OCI-LY7 (cell line): Measurements from ENCODE around the gene MAP3K2. TPM values are rescaled to one million over a fixed set of nuclear protein-coding genes. Genes with fewer than 3 reads are reported as not detected.

ENCODE experiments used
- BruUV-seq: library from RNA; stranded (reverse); fragments of 400-500 nt; replicated peaks from 2 replicates; lab custom pipeline; 2021; lab: Mats Ljungman, UMichigan
- CTCF ChIA-PET: fragments of 300-600 bp; sonication (Branson Sonifier 250); formaldehyde crosslinking; loops from one replicate; lab custom pipeline; 2022; ENCODE audit warnings: antibody characterized with exemption; ENCODE audit not compliant: unreplicated experiment; lab: Charles Lee
- POLR2A ChIA-PET: fragments of 300-600 bp; sonication (Branson Sonifier 250); formaldehyde crosslinking; loops from one replicate; lab custom pipeline; 2022; ENCODE audit warnings: antibody characterized with exemption; lab: Charles Lee
- DNase-seq: peaks from one replicate; pipeline ENCODE4 v3.0.0-alpha.2; 2015; ENCODE audit warnings: low spot score
- H2AFZ ChIP-seq: fragments of 200-600 bp; sonication (generic), shearing (Covaris generic); 2 replicates; pipeline ENCODE4 v1.6.1; 2014; ENCODE audit warnings: mild to moderate bottlenecking, antibody characterized with exemption, low read length, moderate library complexity
- H3K27ac ChIP-seq: fragments of 200-600 bp; sonication (generic); 2 replicates; pipeline ENCODE4 v1.5.1; 2014; ENCODE audit warnings: mixed run types, low read depth, mild to moderate bottlenecking, moderate library complexity, low read length, inconsistent platforms; ENCODE audit not compliant: poor library complexity, severe bottlenecking
- H3K36me3 ChIP-seq: fragments of 200-600 bp; sonication (generic); 2 replicates; pipeline ENCODE4 v1.6.1; 2014; ENCODE audit warnings: mild to moderate bottlenecking, antibody characterized with exemption, low read length, moderate library complexity, mixed read lengths; ENCODE audit not compliant: insufficient read depth
- H3K4me1 ChIP-seq: fragments of 200-600 bp; sonication (generic); 2 replicates; pipeline ENCODE4 v1.5.1; 2014; ENCODE audit warnings: mild to moderate bottlenecking, low read length; ENCODE audit not compliant: insufficient read depth, poor library complexity, severe bottlenecking
- H3K4me2 ChIP-seq: fragments of 200-600 bp; sonication (generic); 2 replicates; pipeline ENCODE4 v1.6.1; 2014; ENCODE audit warnings: mild to moderate bottlenecking, low read length
- H3K4me3 ChIP-seq: fragments of 200-600 bp; sonication (generic); 2 replicates; pipeline ENCODE4 v1.5.1; 2014; ENCODE audit warnings: mild to moderate bottlenecking, low read depth, low read length; ENCODE audit not compliant: poor library complexity, severe bottlenecking
- H3K79me2 ChIP-seq: fragments of 200-600 bp; sonication (generic); 2 replicates; pipeline ENCODE4 v1.6.1; 2016; ENCODE audit warnings: low read depth, mild to moderate bottlenecking, low read length, moderate library complexity, mixed read lengths; ENCODE audit not compliant: insufficient read depth
- H3K9me2 ChIP-seq: fragments of 200-600 bp; sonication (generic); 2 replicates; pipeline ENCODE4 v1.6.1; 2016; ENCODE audit warnings: mild to moderate bottlenecking, low read length, mixed read lengths; ENCODE audit not compliant: insufficient read depth
- H3K9me3 ChIP-seq: fragments of 200-600 bp; sonication (generic); 2 replicates; pipeline ENCODE4 v1.6.1; 2014; ENCODE audit warnings: mild to moderate bottlenecking, mixed run types, low read length, mixed read lengths
- H4K20me1 ChIP-seq: fragments of 200-600 bp; sonication (generic); 2 replicates; pipeline ENCODE4 v1.6.1; 2014; ENCODE audit warnings: mild to moderate bottlenecking, antibody characterized with exemption, low read length, moderate library complexity, mixed read lengths; ENCODE audit not compliant: insufficient read depth
- EZH2phosphoT487 ChIP-seq: fragments of 200-600 bp; sonication (generic); IDR thresholded peaks from 2 replicates; pipeline ENCODE4 v1.6.1; 2018; ENCODE audit warnings: low read depth, borderline replicate concordance, mild to moderate bottlenecking, mixed run types, antibody characterized with exemption, low read length, moderate library complexity, mixed read lengths
- intact Hi-C: fragments of 100-400 bp; cut with micrococcal nuclease; formaldehyde crosslinking; loops from one replicate; pipeline ENCODE4 v1.10.0; 2022; ENCODE audit not compliant: unreplicated experiment
- total RNA-seq, 2 experiments: library from RNA; depleted of rRNA in 1 of 2; stranded (reverse); fragments of >200 nt in 1 of 2; shearing (Covaris generic) in 1 of 2; gene quantifications; 2 replicates each; pipeline ENCODE4 v1.2.3, GENCODE V29; 2014 to 2022
- TF ChIP-seq, protein P1 (sequence below): fragments of 200-600 bp; sonication (generic); conservative IDR thresholded peaks from 2 replicates; pipeline ENCODE4 v1.5.1; 2014; ENCODE audit warnings: mild to moderate bottlenecking, antibody characterized with exemption, low read length, moderate library complexity, mixed read lengths

The MAP3K2 gene
- total RNA-seq, 2 experiments from 2014 or later = 33.2 to 52.5 TPM

DNA sequence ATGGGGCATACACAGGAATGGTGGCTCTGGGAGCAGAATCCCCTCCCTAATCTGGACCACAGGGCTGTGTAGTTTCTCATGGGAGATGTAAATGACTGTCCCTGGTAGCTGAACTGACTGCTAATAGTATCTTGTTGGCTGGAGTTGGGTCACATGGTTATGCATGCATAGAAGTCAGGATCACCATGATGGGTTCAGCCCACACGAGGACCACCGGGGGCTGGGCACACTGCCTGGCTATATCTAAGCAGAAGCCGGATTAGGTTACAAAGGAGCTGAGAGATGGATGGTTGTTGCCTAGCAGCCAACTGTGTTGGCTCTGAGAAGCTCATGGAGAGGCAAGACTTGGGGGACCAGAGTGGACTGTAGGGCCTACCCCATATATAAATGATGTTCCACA, 6.7 kb upstream of the MAP3K2 start:
- POLR2A ChIA-PET = no interaction called here
- intact Hi-C loops = no loop called here
- Histone ChIP-seq H3K27ac (no peak overlapping the region), H3K4me1 (peaks cover 37% of the 10 kb centered on the region), H2AFZ (no peak overlapping the region), H3K9me3 (peaks cover 10% of the 10 kb centered on the region), H4K20me1 (no peaks in the 10 kb centered on the region), H3K36me3 (peaks cover 39% of the 10 kb centered on the region), H3K4me2 (no peak overlapping the region), H3K79me2 (peaks cover 5% of the 10 kb centered on the region; the same call in 1 of the 2 replicates), H3K9me2 (no peaks in the 10 kb centered on the region), H3K4me3 (no peak overlapping the region)
- BruUV-seq = no TSS peak
- TF ChIP-seq EZH2phosphoT487 = no peak
- TF ChIP-seq, protein P1, sequence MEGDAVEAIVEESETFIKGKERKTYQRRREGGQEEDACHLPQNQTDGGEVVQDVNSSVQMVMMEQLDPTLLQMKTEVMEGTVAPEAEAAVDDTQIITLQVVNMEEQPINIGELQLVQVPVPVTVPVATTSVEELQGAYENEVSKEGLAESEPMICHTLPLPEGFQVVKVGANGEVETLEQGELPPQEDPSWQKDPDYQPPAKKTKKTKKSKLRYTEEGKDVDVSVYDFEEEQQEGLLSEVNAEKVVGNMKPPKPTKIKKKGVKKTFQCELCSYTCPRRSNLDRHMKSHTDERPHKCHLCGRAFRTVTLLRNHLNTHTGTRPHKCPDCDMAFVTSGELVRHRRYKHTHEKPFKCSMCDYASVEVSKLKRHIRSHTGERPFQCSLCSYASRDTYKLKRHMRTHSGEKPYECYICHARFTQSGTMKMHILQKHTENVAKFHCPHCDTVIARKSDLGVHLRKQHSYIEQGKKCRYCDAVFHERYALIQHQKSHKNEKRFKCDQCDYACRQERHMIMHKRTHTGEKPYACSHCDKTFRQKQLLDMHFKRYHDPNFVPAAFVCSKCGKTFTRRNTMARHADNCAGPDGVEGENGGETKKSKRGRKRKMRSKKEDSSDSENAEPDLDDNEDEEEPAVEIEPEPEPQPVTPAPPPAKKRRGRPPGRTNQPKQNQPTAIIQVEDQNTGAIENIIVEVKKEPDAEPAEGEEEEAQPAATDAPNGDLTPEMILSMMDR = no peak
- DNase-seq = no peak
- CTCF ChIA-PET = no interaction called here

DNA sequence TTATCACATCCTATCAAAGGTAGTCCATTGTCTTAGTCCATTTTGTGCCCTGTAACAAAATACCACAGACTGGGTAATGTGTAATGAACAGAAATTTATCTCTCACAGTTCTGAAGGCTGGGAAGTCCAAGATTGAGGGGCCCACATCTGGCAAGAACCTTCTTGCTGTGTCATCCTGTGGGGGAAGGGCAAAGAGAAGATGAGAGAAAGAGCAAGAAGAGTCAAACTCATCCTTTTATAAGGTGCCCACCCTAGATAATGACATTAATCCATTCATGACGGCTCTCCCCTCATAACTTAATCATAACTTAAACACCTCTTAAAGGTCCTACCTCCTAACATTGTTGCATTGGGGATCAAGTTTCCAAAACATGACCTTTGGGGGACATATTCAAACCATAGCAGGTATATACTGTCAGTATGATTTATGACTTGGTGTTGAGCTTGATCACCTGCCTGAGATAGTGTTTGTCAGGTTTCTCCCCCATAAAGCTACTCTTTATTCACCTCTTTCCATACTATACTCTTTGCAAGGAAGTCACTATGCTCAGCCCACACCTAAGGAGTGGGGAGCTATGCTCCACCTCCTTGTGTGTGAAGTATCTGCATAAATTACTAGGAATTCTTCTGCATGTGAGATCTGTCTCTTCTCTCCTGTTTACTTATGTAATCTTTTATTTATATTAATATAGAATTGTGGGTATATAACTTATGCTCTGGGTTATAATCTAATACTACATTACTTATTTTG, 5.2 kb upstream of the MAP3K2 start:
- Histone ChIP-seq H3K36me3 (peaks cover 39% of the 10 kb centered on the region), H3K79me2 (peaks cover 16% of the 10 kb centered on the region; the same call in 1 of the 2 replicates), H3K9me3 (peaks cover 10% of the 10 kb centered on the region), H3K4me2 (peak overlapping the region; percentile 100), H3K4me3 (peak overlapping the region; percentile 16), H4K20me1 (no peaks in the 10 kb centered on the region), H3K4me1 (peaks cover 49% of the 10 kb centered on the region), H3K9me2 (no peaks in the 10 kb centered on the region), H3K27ac (peak overlapping the region; percentile 98), H2AFZ (no peak overlapping the region; the same call in 1 of the 2 replicates)
- intact Hi-C loops = no loop called here
- POLR2A ChIA-PET = interaction anchor here (0.8 to 1.2 kb wide), 2 partner anchors 12 to 34 kb away, joined by 3 read pairs; no protein-coding TSS in a partner anchor
- TF ChIP-seq EZH2phosphoT487 = no peak
- TF ChIP-seq, protein P1 = no peak
- DNase-seq = no peak
- BruUV-seq = no TSS peak
- CTCF ChIA-PET = interaction anchor here (0.9 kb wide), 1 partner anchor 1363 kb away, joined by 3 read pairs; no protein-coding TSS in a partner anchor
